MM.1S (cell line): ENCODE results near the gene USP40.

ENCODE experiments used
- DNase-seq: peaks from one replicate; pipeline ENCODE4 v3.0.0-alpha.2; 2015
- H2AFZ ChIP-seq: fragments of 300-600 bp; sonication (generic); 2 replicates; pipeline ENCODE4 v1.6.0; 2016; ENCODE audit warnings: antibody characterized with exemption, low read length
- H3F3A ChIP-seq: fragments of 300-600 bp; sonication (generic); 2 replicates; pipeline ENCODE4 v1.6.1; 2016; ENCODE audit warnings: mild to moderate bottlenecking, antibody characterized with exemption, low read length, moderate library complexity, mixed read lengths; ENCODE audit not compliant: insufficient read depth
- H3K27ac ChIP-seq: fragments of 300-600 bp; sonication (generic); 2 replicates; pipeline ENCODE4 v1.5.1; 2016; ENCODE audit warnings: mild to moderate bottlenecking, low read length
- H3K27me3 ChIP-seq: fragments of 300-600 bp; sonication (generic); replicated peaks from 2 replicates; pipeline ENCODE4 v1.6.0; 2016; ENCODE audit warnings: low read length; ENCODE audit not compliant: insufficient read depth
- H3K36me3 ChIP-seq: fragments of 300-600 bp; sonication (generic); replicated peaks from 2 replicates; pipeline ENCODE4 v1.6.1; 2016; ENCODE audit warnings: mild to moderate bottlenecking, low read length, mixed read lengths; ENCODE audit not compliant: insufficient read depth
- H3K4me1 ChIP-seq: fragments of 300-600 bp; sonication (generic); 2 replicates; pipeline ENCODE4 v1.6.1; 2016; ENCODE audit warnings: low read length, mixed read lengths
- H3K4me2 ChIP-seq: fragments of 300-600 bp; sonication (generic); 2 replicates; pipeline ENCODE4 v1.6.0; 2016; ENCODE audit warnings: low read depth, low read length
- H3K4me3 ChIP-seq: fragments of 300-600 bp; sonication (generic); 2 replicates; pipeline ENCODE4 v1.5.1; 2016; ENCODE audit warnings: low read length, mixed read lengths
- H3K79me2 ChIP-seq: fragments of 300-600 bp; sonication (generic); 2 replicates; pipeline ENCODE4 v1.6.1; 2016; ENCODE audit warnings: mixed run types, low read length, mixed read lengths
- H3K9ac ChIP-seq: fragments of 300-600 bp; sonication (generic); 2 replicates; pipeline ENCODE4 v1.6.1; 2016; ENCODE audit warnings: low read length, mixed read lengths
- H3K9me2 ChIP-seq: fragments of 300-600 bp; sonication (generic); replicated peaks from 2 replicates; pipeline ENCODE4 v1.6.1; 2016; ENCODE audit warnings: mild to moderate bottlenecking, low read length, mixed read lengths; ENCODE audit not compliant: insufficient read depth
- H3K9me3 ChIP-seq: fragments of 300-600 bp; sonication (generic); replicated peaks from 2 replicates; pipeline ENCODE4 v1.6.1; 2016; ENCODE audit warnings: mild to moderate bottlenecking, low read length, mixed read lengths; ENCODE audit not compliant: insufficient read depth
- H4K20me1 ChIP-seq: fragments of 300-600 bp; sonication (generic); 2 replicates; pipeline ENCODE4 v1.6.1; 2016; ENCODE audit warnings: mild to moderate bottlenecking, low read length, moderate library complexity, mixed read lengths; ENCODE audit not compliant: insufficient read depth
- EZH2 ChIP-seq: fragments of 300-600 bp; sonication (generic); optimal IDR thresholded peaks from 2 replicates; pipeline ENCODE3; 2017; ENCODE audit warnings: low read depth, mild to moderate bottlenecking, antibody characterized with exemption, low read length, mixed read lengths
- EZH2phosphoT487 ChIP-seq: fragments of 300-600 bp; sonication (generic); IDR thresholded peaks from 2 replicates; pipeline ENCODE4 v1.6.1; 2018; ENCODE audit warnings: antibody characterized with exemption, low read length
- TF ChIP-seq, protein P1 (sequence below): fragments of 300-600 bp; sonication (generic); IDR thresholded peaks from 2 replicates; pipeline ENCODE4 v1.5.1; 2016; ENCODE audit warnings: antibody characterized with exemption, low read length, mixed read lengths

Gene USP40

GRCh38 chr2:233449081-233449901 is 117.3 kb downstream of the USP40 start:
- no peak overlapping the region for H2AFZ ChIP-seq
- H4K20me1 ChIP-seq: no peaks in the 10 kb centered on the region
- no peak for DNase-seq
- no peak overlapping the region for H3K27ac ChIP-seq
- no peaks in the 10 kb centered on the region for H3K9me2 ChIP-seq
- no peaks in the 10 kb centered on the region for H3K4me1 ChIP-seq
- H3K27me3 ChIP-seq: no peaks in the 10 kb centered on the region
- no peaks in the 10 kb centered on the region for H3K79me2 ChIP-seq
- no peaks in the 10 kb centered on the region for H3F3A ChIP-seq
- no peak overlapping the region for H3K4me3 ChIP-seq
- no peak overlapping the region for H3K9ac ChIP-seq
- TF ChIP-seq, protein P1, sequence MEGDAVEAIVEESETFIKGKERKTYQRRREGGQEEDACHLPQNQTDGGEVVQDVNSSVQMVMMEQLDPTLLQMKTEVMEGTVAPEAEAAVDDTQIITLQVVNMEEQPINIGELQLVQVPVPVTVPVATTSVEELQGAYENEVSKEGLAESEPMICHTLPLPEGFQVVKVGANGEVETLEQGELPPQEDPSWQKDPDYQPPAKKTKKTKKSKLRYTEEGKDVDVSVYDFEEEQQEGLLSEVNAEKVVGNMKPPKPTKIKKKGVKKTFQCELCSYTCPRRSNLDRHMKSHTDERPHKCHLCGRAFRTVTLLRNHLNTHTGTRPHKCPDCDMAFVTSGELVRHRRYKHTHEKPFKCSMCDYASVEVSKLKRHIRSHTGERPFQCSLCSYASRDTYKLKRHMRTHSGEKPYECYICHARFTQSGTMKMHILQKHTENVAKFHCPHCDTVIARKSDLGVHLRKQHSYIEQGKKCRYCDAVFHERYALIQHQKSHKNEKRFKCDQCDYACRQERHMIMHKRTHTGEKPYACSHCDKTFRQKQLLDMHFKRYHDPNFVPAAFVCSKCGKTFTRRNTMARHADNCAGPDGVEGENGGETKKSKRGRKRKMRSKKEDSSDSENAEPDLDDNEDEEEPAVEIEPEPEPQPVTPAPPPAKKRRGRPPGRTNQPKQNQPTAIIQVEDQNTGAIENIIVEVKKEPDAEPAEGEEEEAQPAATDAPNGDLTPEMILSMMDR: no peak
- TF ChIP-seq EZH2: no peak
- TF ChIP-seq EZH2phosphoT487: no peak
- no peak overlapping the region for H3K4me2 ChIP-seq
- H3K36me3 ChIP-seq: no peaks in the 10 kb centered on the region; the same call in 1 of the 2 replicates
- H3K9me3 ChIP-seq: no peaks in the 10 kb centered on the region

DNA sequence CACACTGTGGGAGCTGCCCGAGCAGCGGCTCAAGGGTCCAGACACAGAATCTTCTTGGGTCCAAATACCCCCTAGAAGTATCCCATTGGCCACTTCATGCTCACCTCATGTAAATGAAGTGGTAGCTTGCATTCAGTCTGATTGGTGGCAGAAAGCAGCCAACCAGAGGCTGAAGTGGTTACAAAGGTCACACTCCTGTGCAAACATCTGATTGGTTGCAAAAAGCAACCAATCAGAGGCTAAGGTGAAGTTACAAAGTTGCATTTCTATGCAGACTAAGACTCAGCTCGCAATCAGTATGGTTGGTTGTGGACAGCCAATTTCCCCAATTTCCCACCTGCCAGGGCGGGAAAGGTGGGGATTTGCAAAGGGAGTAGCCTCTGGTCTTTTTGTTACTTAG is 118.0 kb downstream of the USP40 start:
- Histone ChIP-seq H3K9me3 (no peaks in the 10 kb centered on the region), H3K27me3 (no peaks in the 10 kb centered on the region), H3K9ac (no peak overlapping the region), H3K36me3 (no peaks in the 10 kb centered on the region; the same call in 1 of the 2 replicates), H3F3A (no peaks in the 10 kb centered on the region), H2AFZ (no peak overlapping the region), H3K4me1 (no peaks in the 10 kb centered on the region), H3K4me3 (no peak overlapping the region), H3K9me2 (no peaks in the 10 kb centered on the region), H3K4me2 (no peak overlapping the region), H3K27ac (no peak overlapping the region), H4K20me1 (no peaks in the 10 kb centered on the region), H3K79me2 (no peaks in the 10 kb centered on the region)
- DNase-seq: no peak
- TF ChIP-seq, protein P1: no peak; the same call in 1 of the 2 replicates
- TF ChIP-seq EZH2: no peak

GRCh38 chr2:233448220-233448559 is 118.4 kb downstream of the USP40 start:
- no peak overlapping the region for H3K4me3 ChIP-seq
- no peaks in the 10 kb centered on the region for H3K4me1 ChIP-seq
- no peaks in the 10 kb centered on the region for H3K79me2 ChIP-seq
- no peaks in the 10 kb centered on the region for H3K9me3 ChIP-seq
- no peaks in the 10 kb centered on the region for H3F3A ChIP-seq
- H3K27me3 ChIP-seq: no peaks in the 10 kb centered on the region
- no peaks in the 10 kb centered on the region for H4K20me1 ChIP-seq
- H2AFZ ChIP-seq: no peak overlapping the region
- H3K9me2 ChIP-seq: no peaks in the 10 kb centered on the region
- H3K27ac ChIP-seq: no peak overlapping the region
- no peak overlapping the region for H3K9ac ChIP-seq
- no peak for DNase-seq
- TF ChIP-seq, protein P1: peak; percentile 11; the same call in 1 of the 2 replicates
- TF ChIP-seq EZH2: no peak
- H3K4me2 ChIP-seq: no peak overlapping the region
- no peaks in the 10 kb centered on the region; the same call in 1 of the 2 replicates for H3K36me3 ChIP-seq
